SK-N-SH treated with all-trans-retinoic acid at 6 μM for 48 hours (cell line): ENCODE measurements around the gene KNDC1.

Experiments
- ARNTL ChIP-seq: fragments of 450-650 bp; formaldehyde crosslinking; IDR thresholded peaks from 2 replicates; pipeline ENCODE4 v1.5.0; 2020; ENCODE audit warnings: low read depth, mild to moderate bottlenecking, moderate library complexity, borderline replicate concordance
- CSDC2 ChIP-seq: fragments of 250-450 bp; sonication (Bioruptor Pico); IDR thresholded peaks from 2 replicates; pipeline ENCODE4 v1.5.0; 2020; ENCODE audit warnings: mild to moderate bottlenecking, moderate library complexity
- TF ChIP-seq, protein P1 (sequence below): fragments of 250-450 bp; sonication (Bioruptor Pico); IDR thresholded peaks from 2 replicates; pipeline ENCODE4 v1.8.0; 2020; ENCODE audit warnings: mild to moderate bottlenecking, moderate library complexity, borderline replicate concordance

DNA sequence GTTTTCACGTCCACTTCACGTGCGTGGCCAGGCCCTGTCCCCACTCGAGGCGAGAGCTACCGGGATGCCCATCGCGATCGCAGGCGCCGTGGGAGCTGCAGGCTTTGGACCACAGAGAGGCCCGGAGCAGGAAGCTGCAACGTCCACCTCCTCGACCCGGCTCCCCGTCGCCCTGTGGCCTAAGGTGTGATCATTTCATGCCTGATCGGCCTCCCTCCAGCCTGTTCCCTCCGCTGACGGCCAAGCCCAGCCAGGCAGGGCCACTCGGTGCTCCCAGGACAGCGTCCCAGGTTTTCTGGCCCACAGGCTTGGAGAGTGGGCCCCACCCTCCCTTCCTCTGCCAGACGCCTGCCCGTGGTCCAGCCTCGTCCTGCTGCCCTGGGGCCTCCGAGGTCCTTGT lies 19.6 kb downstream of the KNDC1 start:
- TF ChIP-seq, protein P1, sequence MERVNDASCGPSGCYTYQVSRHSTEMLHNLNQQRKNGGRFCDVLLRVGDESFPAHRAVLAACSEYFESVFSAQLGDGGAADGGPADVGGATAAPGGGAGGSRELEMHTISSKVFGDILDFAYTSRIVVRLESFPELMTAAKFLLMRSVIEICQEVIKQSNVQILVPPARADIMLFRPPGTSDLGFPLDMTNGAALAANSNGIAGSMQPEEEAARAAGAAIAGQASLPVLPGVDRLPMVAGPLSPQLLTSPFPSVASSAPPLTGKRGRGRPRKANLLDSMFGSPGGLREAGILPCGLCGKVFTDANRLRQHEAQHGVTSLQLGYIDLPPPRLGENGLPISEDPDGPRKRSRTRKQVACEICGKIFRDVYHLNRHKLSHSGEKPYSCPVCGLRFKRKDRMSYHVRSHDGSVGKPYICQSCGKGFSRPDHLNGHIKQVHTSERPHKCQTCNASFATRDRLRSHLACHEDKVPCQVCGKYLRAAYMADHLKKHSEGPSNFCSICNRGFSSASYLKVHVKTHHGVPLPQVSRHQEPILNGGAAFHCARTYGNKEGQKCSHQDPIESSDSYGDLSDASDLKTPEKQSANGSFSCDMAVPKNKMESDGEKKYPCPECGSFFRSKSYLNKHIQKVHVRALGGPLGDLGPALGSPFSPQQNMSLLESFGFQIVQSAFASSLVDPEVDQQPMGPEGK (CRISPR knock-in tag): no peak
- no peak for TF ChIP-seq ARNTL (CRISPR knock-in tag)
- TF ChIP-seq CSDC2 (CRISPR knock-in tag): no peak
